HepG2 (cell line): Measurements from ENCODE around the gene ALG13. TPM values are rescaled to one million over a fixed set of nuclear protein-coding genes. Genes with fewer than 3 reads are reported as not detected.

Experiments used
- FOXA1 ChIP-seq, 2 experiments: fragments of 450-650 bp in 1 of 2; sonication (generic) in 1 of 2; formaldehyde crosslinking in 1 of 2; IDR thresholded peaks; 2 replicates each; pipeline versions ENCODE4 v1.4.0 to v1.6.1; 2016 to 2020; ENCODE audit warnings: missing genetic modification reagents in 1 of 2
- GLMP ChIP-seq: sonication (generic); formaldehyde crosslinking; IDR thresholded peaks from 2 replicates; pipeline ENCODE4 v1.9.0; 2021; ENCODE audit warnings: missing genetic modification reagents, mild to moderate bottlenecking, borderline replicate concordance
- HNRNPUL1 ChIP-seq: fragments of 200-400 bp; formaldehyde crosslinking; IDR thresholded peaks from 2 replicates; pipeline ENCODE4 v1.6.1; 2017; ENCODE audit warnings: low read depth, mild to moderate bottlenecking, low read length, moderate library complexity
- JUND ChIP-seq: sonication (generic); formaldehyde crosslinking; IDR thresholded peaks from 2 replicates; pipeline ENCODE4 v1.8.0; 2022; ENCODE audit warnings: mild to moderate bottlenecking, missing genetic modification reagents
- MATR3 ChIP-seq: sonication (generic); formaldehyde crosslinking; IDR thresholded peaks from 2 replicates; pipeline ENCODE4 v1.4.0; 2020; ENCODE audit warnings: missing genetic modification reagents
- PBX3 ChIP-seq: sonication (generic); formaldehyde crosslinking; IDR thresholded peaks from 2 replicates; pipeline ENCODE4 v1.8.1; 2023; ENCODE audit warnings: missing genetic modification reagents, inconsistent platforms, borderline replicate concordance
- PRMT3 ChIP-seq: sonication (generic); formaldehyde crosslinking; IDR thresholded peaks from 2 replicates; pipeline ENCODE4 v1.8.1; 2022; ENCODE audit warnings: low read depth, mild to moderate bottlenecking, moderate library complexity, missing genetic modification reagents, borderline replicate concordance
- TFAP4 ChIP-seq: sonication (generic); IDR thresholded peaks from 2 replicates; pipeline ENCODE4 v1.6.1; 2016; ENCODE audit warnings: low read depth, borderline replicate concordance
- ZFP62 ChIP-seq: sonication (generic); formaldehyde crosslinking; IDR thresholded peaks from 2 replicates; pipeline ENCODE4 v1.4.0; 2020; ENCODE audit warnings: missing genetic modification reagents
- ZKSCAN8 ChIP-seq: IDR thresholded peaks from 2 replicates; pipeline ENCODE4 v1.6.1; 2016; ENCODE audit warnings: borderline replicate concordance, missing genetic modification reagents, missing compliant biosample characterization
- ZNF160 ChIP-seq: sonication (generic); formaldehyde crosslinking; IDR thresholded peaks from 2 replicates; pipeline ENCODE4 v1.8.0; 2022; ENCODE audit warnings: mild to moderate bottlenecking, inconsistent platforms, missing genetic modification reagents
- ZNF563 ChIP-seq: sonication (generic); formaldehyde crosslinking; IDR thresholded peaks from 2 replicates; pipeline ENCODE4 v1.8.0; 2022; ENCODE audit warnings: mild to moderate bottlenecking, moderate library complexity, missing genetic modification reagents
- ZNF83 ChIP-seq: sonication (generic); formaldehyde crosslinking; IDR thresholded peaks from 2 replicates; pipeline ENCODE4 v1.4.0; 2020; ENCODE audit warnings: missing genetic modification reagents, mild to moderate bottlenecking, borderline replicate concordance
- polyA plus RNA-seq, 8 experiments: library from polyadenylated mRNA; depleted of rRNA in 3 of 8; stranded (reverse) in 7 of 8; unstranded in 1 of 8; fragments of >200 nt; fragmentation: Illumina TruSeq in 4 of 8; extraction: Trizol in 4 of 8; gene quantifications; 2 replicates each; pipeline versions ENCODE4 v1.2.1 to v1.2.3, GENCODE V29; 2011 to 2016; ENCODE audit warnings: low read depth in 4 of 8, missing spikeins in 1 of 8, mixed read lengths in 1 of 8; ENCODE audit not compliant: insufficient read depth in 1 of 8
- total RNA-seq, 5 experiments: library from RNA; depleted of rRNA; stranded (reverse); fragments of >200 nt; fragmentation: Illumina TruSeq; extraction: Trizol; gene quantifications; 2 replicates each; pipeline ENCODE4 v1.2.3, GENCODE V29; 2016; ENCODE audit warnings: low read depth in 1 of 5
- TF ChIP-seq, protein P1 (sequence below): sonication (generic); formaldehyde crosslinking; IDR thresholded peaks from 2 replicates; pipeline ENCODE4 v1.9.0; 2021; ENCODE audit warnings: missing genetic modification reagents, borderline replicate concordance
- TF ChIP-seq, protein P2 (sequence below): sonication (generic); formaldehyde crosslinking; IDR thresholded peaks from 2 replicates; pipeline ENCODE4 v1.5.0; 2020; ENCODE audit warnings: missing genetic modification reagents
- TF ChIP-seq, protein P3 (sequence below): sonication (generic); formaldehyde crosslinking; IDR thresholded peaks from 2 replicates; pipeline ENCODE4 v1.5.1; 2020; ENCODE audit warnings: missing genetic modification reagents, mild to moderate bottlenecking, borderline replicate concordance
- TF ChIP-seq, protein P4 (sequence below): IDR thresholded peaks from 2 replicates; pipeline ENCODE4 v1.6.1; 2016; ENCODE audit warnings: mild to moderate bottlenecking, missing biosample characterization, missing genetic modification reagents

Gene ALG13
- total and polyA plus RNA-seq, 2 of the 13 experiments (the other 11 are each of a cell fraction or from before 2014, with no cell fraction given), result 31.2 to 65.5 TPM

- TF ChIP-seq, protein P1, sequence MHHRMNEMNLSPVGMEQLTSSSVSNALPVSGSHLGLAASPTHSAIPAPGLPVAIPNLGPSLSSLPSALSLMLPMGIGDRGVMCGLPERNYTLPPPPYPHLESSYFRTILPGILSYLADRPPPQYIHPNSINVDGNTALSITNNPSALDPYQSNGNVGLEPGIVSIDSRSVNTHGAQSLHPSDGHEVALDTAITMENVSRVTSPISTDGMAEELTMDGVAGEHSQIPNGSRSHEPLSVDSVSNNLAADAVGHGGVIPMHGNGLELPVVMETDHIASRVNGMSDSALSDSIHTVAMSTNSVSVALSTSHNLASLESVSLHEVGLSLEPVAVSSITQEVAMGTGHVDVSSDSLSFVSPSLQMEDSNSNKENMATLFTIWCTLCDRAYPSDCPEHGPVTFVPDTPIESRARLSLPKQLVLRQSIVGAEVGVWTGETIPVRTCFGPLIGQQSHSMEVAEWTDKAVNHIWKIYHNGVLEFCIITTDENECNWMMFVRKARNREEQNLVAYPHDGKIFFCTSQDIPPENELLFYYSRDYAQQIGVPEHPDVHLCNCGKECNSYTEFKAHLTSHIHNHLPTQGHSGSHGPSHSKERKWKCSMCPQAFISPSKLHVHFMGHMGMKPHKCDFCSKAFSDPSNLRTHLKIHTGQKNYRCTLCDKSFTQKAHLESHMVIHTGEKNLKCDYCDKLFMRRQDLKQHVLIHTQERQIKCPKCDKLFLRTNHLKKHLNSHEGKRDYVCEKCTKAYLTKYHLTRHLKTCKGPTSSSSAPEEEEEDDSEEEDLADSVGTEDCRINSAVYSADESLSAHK (CRISPR knock-in tag), result no peak
- TF ChIP-seq, protein P2, sequence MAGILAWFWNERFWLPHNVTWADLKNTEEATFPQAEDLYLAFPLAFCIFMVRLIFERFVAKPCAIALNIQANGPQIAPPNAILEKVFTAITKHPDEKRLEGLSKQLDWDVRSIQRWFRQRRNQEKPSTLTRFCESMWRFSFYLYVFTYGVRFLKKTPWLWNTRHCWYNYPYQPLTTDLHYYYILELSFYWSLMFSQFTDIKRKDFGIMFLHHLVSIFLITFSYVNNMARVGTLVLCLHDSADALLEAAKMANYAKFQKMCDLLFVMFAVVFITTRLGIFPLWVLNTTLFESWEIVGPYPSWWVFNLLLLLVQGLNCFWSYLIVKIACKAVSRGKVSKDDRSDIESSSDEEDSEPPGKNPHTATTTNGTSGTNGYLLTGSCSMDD (CRISPR knock-in tag), result no peak
- TF ChIP-seq ZNF563 (CRISPR knock-in tag) (no peak), PBX3 (CRISPR knock-in tag) (no peak), FOXA1 (IDR thresholded peaks at IDR 0.05) (no peak), FOXA1 (CRISPR knock-in tag; IDR thresholded peaks at IDR 0.05) (peak; percentile 21; the same call in 1 of the 2 replicates), GLMP (no peak), TFAP4 (no peak), PRMT3 (CRISPR knock-in tag) (no peak), JUND (CRISPR knock-in tag) (no peak), ZNF83 (CRISPR knock-in tag) (no peak), ZKSCAN8 (CRISPR knock-in tag) (no peak), HNRNPUL1 (no peak), MATR3 (CRISPR knock-in tag) (no peak), ZFP62 (CRISPR knock-in tag) (no peak), ZNF160 (CRISPR knock-in tag) (no peak)
- TF ChIP-seq, protein P3, sequence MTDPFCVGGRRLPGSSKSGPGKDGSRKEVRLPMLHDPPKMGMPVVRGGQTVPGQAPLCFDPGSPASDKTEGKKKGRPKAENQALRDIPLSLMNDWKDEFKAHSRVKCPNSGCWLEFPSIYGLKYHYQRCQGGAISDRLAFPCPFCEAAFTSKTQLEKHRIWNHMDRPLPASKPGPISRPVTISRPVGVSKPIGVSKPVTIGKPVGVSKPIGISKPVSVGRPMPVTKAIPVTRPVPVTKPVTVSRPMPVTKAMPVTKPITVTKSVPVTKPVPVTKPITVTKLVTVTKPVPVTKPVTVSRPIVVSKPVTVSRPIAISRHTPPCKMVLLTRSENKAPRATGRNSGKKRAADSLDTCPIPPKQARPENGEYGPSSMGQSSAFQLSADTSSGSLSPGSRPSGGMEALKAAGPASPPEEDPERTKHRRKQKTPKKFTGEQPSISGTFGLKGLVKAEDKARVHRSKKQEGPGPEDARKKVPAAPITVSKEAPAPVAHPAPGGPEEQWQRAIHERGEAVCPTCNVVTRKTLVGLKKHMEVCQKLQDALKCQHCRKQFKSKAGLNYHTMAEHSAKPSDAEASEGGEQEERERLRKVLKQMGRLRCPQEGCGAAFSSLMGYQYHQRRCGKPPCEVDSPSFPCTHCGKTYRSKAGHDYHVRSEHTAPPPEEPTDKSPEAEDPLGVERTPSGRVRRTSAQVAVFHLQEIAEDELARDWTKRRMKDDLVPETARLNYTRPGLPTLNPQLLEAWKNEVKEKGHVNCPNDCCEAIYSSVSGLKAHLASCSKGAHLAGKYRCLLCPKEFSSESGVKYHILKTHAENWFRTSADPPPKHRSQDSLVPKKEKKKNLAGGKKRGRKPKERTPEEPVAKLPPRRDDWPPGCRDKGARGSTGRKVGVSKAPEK (CRISPR knock-in tag), result no peak
- TF ChIP-seq, protein P4, sequence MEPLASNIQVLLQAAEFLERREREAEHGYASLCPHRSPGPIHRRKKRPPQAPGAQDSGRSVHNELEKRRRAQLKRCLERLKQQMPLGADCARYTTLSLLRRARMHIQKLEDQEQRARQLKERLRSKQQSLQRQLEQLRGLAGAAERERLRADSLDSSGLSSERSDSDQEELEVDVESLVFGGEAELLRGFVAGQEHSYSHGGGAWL, result no peak
Measured at GRCh38 chrX:111680988-111681779, at the start of gene ALG13 (continued).
